ENCODE data around the gene NEK3.
A peak's percentile ranks its signal among the peaks of the same experiment; 100 is the strongest.
"Not testable (repeated sequence)": the region's sequence is repeated elsewhere in the genome, so short reads cannot be mapped to it uniquely, and the experiment has no call there.

NEK3 gene

GRCh38 chr13:52159159-52159982, at the start of gene NEK3:
TSS of gene NEK3 (minus strand) at chr13:52159597. CDS start at chr13:52156191, 3,406 bp downstream.
- DNase-seq, result peak; percentile 59

- not testable (repeated sequence) for DNase-seq
These were observed 49.0 kb upstream of the NEK3 start for GRCh38 chr13:52208384-52208783.

GRCh38 chr13:52207896-52208295, 48.5 kb upstream of the NEK3 start:
- not testable (repeated sequence) for DNase-seq

GRCh38 chr13:52207337-52207736, 47.9 kb upstream of the NEK3 start:
- DNase-seq, result not testable (repeated sequence)

GRCh38 chr13:52204546-52204945, 45.1 kb upstream of the NEK3 start:
- not testable (repeated sequence) for DNase-seq

- DNase-seq, result peak; percentile 82
These were observed 44.5 kb upstream of the NEK3 start for GRCh38 chr13:52203864-52204263.

GRCh38 chr13:52202506-52202905, 43.1 kb upstream of the NEK3 start:
- not testable (repeated sequence) for DNase-seq

GRCh38 chr13:52201439-52202193, 42.2 kb upstream of the NEK3 start:
- DNase-seq, result peak; percentile 48

- peak; percentile 77 for DNase-seq
These were observed 36.0 kb upstream of the NEK3 start for GRCh38 chr13:52195401-52195837.

- peak; percentile 82 for DNase-seq
These were observed 34.9 kb upstream of the NEK3 start for GRCh38 chr13:52194184-52194868.

- DNase-seq, result not testable (repeated sequence)
These were observed 34.3 kb upstream of the NEK3 start for GRCh38 chr13:52193587-52194183.

GRCh38 chr13:52187424-52188187, 28.2 kb upstream of the NEK3 start:
- DNase-seq, result not testable (repeated sequence)

- DNase-seq, result no peak
These were observed 27.6 kb upstream of the NEK3 start for GRCh38 chr13:52187029-52187423.

GRCh38 chr13:52181316-52181954, 22.0 kb upstream of the NEK3 start:
- DNase-seq, result not testable (repeated sequence)

- no peak for DNase-seq
These were observed 20.5 kb upstream of the NEK3 start for GRCh38 chr13:52179925-52180324.

GRCh38 chr13:52177276-52177675, 17.9 kb upstream of the NEK3 start:
- no peak for DNase-seq

GRCh38 chr13:52173970-52174369, 14.6 kb upstream of the NEK3 start:
- DNase-seq, result not testable (repeated sequence)

- DNase-seq, result no peak
These were observed 14.0 kb upstream of the NEK3 start for GRCh38 chr13:52173373-52173772.

- DNase-seq, result not testable (repeated sequence)
These were observed 12.3 kb upstream of the NEK3 start for GRCh38 chr13:52171686-52172085.

GRCh38 chr13:52170828-52171391, 11.5 kb upstream of the NEK3 start:
- DNase-seq, result not testable (repeated sequence)

GRCh38 chr13:52169839-52170238, 10.4 kb upstream of the NEK3 start:
- DNase-seq, result no peak
